VCaP (cell line): ENCODE measurements around the gene PDZD2.

Experiments used
- H3K27ac ChIP-seq: fragments of 450-650 bp; 2 replicates; pipeline ENCODE4 v1.5.1; 2017
- TF ChIP-seq, protein P1 (sequence below): fragments of 450-650 bp; conservative IDR thresholded peaks from 2 replicates; pipeline ENCODE4 v1.5.1; 2017; ENCODE audit warnings: mild to moderate bottlenecking, moderate library complexity

Gene PDZD2

DNA sequence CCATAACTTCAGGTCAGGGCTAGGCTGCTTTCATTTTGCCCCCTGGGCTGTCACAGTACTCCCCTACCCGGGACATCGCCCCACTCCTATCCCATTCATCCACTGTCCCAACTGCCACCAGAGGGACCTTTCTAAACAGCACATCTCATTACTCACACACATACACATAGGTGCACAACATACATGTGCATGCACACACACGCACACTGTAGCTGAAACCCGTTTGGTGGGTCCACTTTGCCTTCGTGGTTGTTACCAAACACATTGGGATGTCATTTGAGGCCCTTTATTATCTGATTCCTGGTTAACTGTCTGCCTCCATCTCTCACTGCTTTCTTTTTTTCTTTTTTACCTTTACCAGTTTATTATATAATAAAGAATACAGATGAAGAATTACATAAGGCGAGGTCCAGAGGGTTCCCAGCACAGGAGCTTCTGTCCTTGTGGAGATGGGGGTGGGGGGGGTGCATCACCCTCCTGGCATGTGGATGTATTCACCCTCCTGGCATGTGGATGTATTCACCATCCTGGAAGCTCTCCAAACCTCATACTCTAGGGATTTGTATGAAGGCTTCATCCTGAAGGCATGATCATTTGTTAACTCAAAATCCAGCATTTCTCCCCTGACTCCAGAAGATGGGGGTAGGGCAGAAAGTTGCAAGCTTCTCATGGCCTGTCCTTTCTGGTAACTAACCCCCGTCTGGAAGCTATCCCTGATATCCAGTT lies 349.2 kb downstream of the PDZD2 start:
- no peak overlapping the region for H3K27ac ChIP-seq
- TF ChIP-seq, protein P1, sequence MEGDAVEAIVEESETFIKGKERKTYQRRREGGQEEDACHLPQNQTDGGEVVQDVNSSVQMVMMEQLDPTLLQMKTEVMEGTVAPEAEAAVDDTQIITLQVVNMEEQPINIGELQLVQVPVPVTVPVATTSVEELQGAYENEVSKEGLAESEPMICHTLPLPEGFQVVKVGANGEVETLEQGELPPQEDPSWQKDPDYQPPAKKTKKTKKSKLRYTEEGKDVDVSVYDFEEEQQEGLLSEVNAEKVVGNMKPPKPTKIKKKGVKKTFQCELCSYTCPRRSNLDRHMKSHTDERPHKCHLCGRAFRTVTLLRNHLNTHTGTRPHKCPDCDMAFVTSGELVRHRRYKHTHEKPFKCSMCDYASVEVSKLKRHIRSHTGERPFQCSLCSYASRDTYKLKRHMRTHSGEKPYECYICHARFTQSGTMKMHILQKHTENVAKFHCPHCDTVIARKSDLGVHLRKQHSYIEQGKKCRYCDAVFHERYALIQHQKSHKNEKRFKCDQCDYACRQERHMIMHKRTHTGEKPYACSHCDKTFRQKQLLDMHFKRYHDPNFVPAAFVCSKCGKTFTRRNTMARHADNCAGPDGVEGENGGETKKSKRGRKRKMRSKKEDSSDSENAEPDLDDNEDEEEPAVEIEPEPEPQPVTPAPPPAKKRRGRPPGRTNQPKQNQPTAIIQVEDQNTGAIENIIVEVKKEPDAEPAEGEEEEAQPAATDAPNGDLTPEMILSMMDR: no peak

GRCh38 chr5:31990081-31990650 lies 351.2 kb downstream of the PDZD2 start:
- TF ChIP-seq, protein P1: no peak
- peak overlapping the region; percentile 47 for H3K27ac ChIP-seq

GRCh38 chr5:31990701-31991110 lies 351.8 kb downstream of the PDZD2 start:
- TF ChIP-seq, protein P1: no peak
- peak overlapping the region; percentile 47 for H3K27ac ChIP-seq

DNA sequence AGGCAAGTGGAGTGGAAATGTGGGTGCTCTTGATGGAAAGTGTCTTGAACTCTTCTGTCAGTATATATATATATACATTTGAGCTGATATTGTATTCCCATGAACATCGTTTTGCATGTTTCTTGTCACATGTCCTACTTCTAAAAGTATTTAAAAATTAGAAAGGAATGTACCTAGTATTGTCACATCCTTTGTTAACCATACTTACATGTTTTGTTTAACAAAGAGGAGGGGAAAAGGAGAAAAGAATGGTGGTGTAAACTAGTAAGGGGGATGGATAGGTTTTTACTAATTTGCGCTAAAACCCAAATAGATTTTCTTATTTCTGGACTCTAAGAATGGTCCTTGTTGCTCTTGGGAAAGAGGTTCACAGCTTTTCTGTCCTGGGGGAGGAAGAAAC lies 353.4 kb downstream of the PDZD2 start:
- no peak overlapping the region for H3K27ac ChIP-seq
- TF ChIP-seq, protein P1: no peak

- TF ChIP-seq, protein P1: no peak
- H3K27ac ChIP-seq: no peak overlapping the region
Measured at GRCh38 chr5:31993165-31993961, 354.4 kb downstream of the PDZD2 start.

DNA sequence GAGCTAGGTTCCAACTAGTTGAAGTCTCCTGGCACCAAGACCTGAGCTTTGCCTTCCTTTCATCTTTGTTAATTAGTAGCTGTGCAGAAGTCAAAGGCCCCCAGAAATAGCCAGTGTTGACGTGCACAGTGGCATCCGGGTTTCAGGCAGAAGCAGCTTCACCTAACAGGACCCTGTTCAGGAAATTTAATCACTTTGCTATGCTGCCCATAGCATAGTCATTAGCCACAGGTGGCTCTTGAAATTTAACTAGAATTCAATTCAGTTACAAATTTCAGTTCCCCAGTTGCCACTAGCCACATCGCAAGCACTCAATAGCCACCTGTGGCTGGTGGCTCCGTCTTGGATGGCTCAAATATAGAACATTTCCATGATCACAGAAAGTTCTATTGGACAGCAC lies 356.1 kb downstream of the PDZD2 start:
- TF ChIP-seq, protein P1: no peak
- H3K27ac ChIP-seq: no peak overlapping the region

DNA sequence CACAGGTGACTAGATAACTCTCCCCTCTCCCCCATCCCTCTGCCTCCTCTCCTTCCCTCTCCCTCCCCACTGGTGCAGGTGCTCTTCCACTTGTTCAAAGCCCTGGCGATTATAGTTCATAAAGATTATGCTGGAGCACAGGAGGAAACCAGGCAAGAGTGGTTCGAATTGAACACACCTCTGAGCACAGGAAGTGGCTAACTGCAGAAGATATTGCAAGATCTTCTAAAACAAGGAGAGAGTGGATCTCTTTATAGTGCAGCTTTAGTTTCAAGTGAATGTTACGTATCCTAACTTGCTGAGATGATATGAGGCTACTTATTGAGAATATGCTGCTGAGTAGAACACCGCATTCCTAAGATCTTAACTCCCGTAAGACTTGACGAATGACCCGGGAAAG lies 356.8 kb downstream of the PDZD2 start:
- H3K27ac ChIP-seq: no peak overlapping the region
- TF ChIP-seq, protein P1: no peak
